Sigmoid colon (tissue), 4 donors: ENCODE measurements around the gene PCBP1.
"Not testable (repeated sequence)": the region's sequence is repeated elsewhere in the genome, so short reads cannot be mapped to it uniquely, and the experiment has no call there.

Source experiments
- EP300 ChIP-seq, 4 donors: sonication (generic); formaldehyde crosslinking; IDR thresholded peaks; one replicate each; pipeline ENCODE4 v1.6.1; 2017; ENCODE audit warnings: antibody characterized with exemption in 4 of 4
- TF ChIP-seq, protein P1 (sequence below), 4 experiments: fragments of 450-650 bp in 3 of 4; fragments of 200-600 bp in 1 of 4; IDR thresholded peaks; one replicate each; pipeline ENCODE4 v1.5.1; 2016 to 2019; ENCODE audit warnings: antibody characterized with exemption in 4 of 4, mild to moderate bottlenecking in 3 of 4, moderate library complexity in 2 of 4

DNA sequence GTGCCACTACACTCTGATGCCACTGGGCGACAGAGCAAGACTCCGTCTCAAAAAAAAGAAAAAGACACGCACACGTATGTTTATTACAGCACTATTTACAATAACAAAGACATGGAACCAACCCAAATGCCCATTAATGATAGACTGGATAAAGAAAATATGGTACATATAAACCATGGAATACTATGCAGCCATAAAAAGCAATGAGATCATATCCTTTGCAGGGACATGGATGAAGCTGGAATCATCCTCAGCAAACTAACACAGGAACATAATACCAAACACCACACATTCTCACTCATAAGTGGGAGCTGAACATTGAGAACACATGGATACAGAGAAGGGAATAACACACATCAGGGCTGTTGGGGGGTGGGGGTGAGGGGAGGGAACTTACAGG is 32.0 kb upstream of the PCBP1 start:
- TF ChIP-seq EP300 (IDR thresholded peaks at IDR 0.05): not testable (repeated sequence)
- TF ChIP-seq, protein P1, sequence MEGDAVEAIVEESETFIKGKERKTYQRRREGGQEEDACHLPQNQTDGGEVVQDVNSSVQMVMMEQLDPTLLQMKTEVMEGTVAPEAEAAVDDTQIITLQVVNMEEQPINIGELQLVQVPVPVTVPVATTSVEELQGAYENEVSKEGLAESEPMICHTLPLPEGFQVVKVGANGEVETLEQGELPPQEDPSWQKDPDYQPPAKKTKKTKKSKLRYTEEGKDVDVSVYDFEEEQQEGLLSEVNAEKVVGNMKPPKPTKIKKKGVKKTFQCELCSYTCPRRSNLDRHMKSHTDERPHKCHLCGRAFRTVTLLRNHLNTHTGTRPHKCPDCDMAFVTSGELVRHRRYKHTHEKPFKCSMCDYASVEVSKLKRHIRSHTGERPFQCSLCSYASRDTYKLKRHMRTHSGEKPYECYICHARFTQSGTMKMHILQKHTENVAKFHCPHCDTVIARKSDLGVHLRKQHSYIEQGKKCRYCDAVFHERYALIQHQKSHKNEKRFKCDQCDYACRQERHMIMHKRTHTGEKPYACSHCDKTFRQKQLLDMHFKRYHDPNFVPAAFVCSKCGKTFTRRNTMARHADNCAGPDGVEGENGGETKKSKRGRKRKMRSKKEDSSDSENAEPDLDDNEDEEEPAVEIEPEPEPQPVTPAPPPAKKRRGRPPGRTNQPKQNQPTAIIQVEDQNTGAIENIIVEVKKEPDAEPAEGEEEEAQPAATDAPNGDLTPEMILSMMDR (IDR thresholded peaks at IDR 0.05): not testable (repeated sequence)
